HuH-7.5 (cell line): Measurements from ENCODE around the gene SFXN1.

Source experiments
- DNase-seq: peaks from one replicate; pipeline ENCODE4 v3.0.0; 2011; ENCODE audit warnings: low spot score

SFXN1 gene

GRCh38 chr5:175575301-175575700 lies 96.9 kb downstream of the SFXN1 start:
- DNase-seq, result no peak

GRCh38 chr5:175576096-175576495 lies 97.7 kb downstream of the SFXN1 start:
- DNase-seq, result no peak

- DNase-seq, result no peak
Observed at GRCh38 chr5:175576591-175576990, 98.2 kb downstream of the SFXN1 start.
